ENCODE data around the gene CAMK2G.

DNA sequence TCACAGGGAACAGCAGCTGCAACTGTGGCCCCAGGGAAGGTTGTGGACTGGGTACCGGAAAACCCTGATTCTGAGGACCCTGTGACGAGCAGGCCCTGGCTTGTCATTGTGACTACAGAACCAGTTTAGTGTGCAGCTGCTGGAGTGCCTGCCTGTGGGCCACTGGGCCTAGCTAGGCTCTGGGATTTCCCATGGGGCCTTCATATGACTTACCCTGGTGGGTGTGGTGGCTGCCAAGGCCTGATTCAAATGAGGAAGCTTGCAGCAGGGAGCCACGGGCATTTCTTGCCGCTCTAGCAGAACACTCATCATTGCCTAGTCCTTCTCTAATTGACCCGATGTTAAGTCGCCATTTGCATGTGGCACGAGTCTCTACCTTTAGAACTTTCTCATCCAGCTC lies 14.7 kb upstream of the CAMK2G start:
- TF ChIP-seq POLR2A (IDR thresholded peaks at IDR 0.05): no peak
- TF ChIP-seq, protein P1, sequence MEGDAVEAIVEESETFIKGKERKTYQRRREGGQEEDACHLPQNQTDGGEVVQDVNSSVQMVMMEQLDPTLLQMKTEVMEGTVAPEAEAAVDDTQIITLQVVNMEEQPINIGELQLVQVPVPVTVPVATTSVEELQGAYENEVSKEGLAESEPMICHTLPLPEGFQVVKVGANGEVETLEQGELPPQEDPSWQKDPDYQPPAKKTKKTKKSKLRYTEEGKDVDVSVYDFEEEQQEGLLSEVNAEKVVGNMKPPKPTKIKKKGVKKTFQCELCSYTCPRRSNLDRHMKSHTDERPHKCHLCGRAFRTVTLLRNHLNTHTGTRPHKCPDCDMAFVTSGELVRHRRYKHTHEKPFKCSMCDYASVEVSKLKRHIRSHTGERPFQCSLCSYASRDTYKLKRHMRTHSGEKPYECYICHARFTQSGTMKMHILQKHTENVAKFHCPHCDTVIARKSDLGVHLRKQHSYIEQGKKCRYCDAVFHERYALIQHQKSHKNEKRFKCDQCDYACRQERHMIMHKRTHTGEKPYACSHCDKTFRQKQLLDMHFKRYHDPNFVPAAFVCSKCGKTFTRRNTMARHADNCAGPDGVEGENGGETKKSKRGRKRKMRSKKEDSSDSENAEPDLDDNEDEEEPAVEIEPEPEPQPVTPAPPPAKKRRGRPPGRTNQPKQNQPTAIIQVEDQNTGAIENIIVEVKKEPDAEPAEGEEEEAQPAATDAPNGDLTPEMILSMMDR (IDR thresholded peaks at IDR 0.05): no peak

Data from heart left ventricle (tissue), 13 donors.